GM10266 (cell line): ENCODE data around the gene PKHD1.

ENCODE experiments used
- DNase-seq: peaks from one replicate; pipeline ENCODE4 v3.0.0; 2012; ENCODE audit errors: extremely low spot score
- TF ChIP-seq, protein P1 (sequence below): IDR thresholded peaks from 2 replicates; pipeline ENCODE4 v1.5.1; 2012; ENCODE audit warnings: mild to moderate bottlenecking, low read depth; ENCODE audit not compliant: control insufficient read depth, insufficient read depth; ENCODE audit errors: missing control alignments

PKHD1 gene

DNA sequence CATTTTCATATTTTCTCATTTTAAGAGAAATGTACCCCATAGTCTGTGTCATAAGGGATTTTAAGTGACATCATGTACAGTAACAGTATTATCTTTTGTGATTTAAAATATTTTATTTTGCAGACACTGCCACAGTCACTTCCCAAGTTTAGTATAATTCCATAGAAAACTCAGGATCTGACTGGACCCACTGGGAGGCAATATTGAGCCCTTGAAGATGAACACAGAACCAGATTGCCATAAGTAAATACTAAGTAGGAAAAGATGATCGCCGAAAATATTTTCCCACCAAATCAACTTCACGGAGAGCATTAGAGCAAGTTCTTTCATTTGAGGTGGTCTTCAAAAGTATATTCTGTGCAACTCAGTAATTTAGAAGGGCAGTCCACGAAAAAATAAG, 17.6 kb upstream of the PKHD1 start:
- no peak for DNase-seq
- TF ChIP-seq, protein P1, sequence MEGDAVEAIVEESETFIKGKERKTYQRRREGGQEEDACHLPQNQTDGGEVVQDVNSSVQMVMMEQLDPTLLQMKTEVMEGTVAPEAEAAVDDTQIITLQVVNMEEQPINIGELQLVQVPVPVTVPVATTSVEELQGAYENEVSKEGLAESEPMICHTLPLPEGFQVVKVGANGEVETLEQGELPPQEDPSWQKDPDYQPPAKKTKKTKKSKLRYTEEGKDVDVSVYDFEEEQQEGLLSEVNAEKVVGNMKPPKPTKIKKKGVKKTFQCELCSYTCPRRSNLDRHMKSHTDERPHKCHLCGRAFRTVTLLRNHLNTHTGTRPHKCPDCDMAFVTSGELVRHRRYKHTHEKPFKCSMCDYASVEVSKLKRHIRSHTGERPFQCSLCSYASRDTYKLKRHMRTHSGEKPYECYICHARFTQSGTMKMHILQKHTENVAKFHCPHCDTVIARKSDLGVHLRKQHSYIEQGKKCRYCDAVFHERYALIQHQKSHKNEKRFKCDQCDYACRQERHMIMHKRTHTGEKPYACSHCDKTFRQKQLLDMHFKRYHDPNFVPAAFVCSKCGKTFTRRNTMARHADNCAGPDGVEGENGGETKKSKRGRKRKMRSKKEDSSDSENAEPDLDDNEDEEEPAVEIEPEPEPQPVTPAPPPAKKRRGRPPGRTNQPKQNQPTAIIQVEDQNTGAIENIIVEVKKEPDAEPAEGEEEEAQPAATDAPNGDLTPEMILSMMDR: no peak

GRCh38 chr6:52103623-52104022, 16.2 kb upstream of the PKHD1 start:
- DNase-seq: no peak
- TF ChIP-seq, protein P1: no peak

GRCh38 chr6:52102405-52102804, 15.0 kb upstream of the PKHD1 start:
- no peak for DNase-seq
- TF ChIP-seq, protein P1: no peak

DNA sequence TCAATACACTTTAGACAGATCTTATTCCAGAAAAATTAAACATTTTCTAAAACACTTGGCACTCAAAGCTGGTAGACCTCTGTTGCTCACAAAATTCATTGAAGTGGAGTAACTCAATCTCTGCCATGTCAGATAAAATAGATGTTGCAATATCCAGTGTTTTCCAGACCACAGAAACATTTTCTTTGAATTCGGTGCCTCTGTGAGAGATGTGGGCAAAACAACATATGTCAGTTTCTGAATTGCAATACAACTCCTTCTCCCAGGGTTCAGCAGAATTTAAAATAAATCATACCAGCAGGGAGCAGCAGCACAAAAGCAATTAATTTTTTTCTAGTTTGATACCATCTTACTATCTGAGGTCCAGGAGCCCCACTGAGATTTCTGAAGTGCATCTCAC, 11.3 kb upstream of the PKHD1 start:
- no peak for DNase-seq
- TF ChIP-seq, protein P1: no peak

DNA sequence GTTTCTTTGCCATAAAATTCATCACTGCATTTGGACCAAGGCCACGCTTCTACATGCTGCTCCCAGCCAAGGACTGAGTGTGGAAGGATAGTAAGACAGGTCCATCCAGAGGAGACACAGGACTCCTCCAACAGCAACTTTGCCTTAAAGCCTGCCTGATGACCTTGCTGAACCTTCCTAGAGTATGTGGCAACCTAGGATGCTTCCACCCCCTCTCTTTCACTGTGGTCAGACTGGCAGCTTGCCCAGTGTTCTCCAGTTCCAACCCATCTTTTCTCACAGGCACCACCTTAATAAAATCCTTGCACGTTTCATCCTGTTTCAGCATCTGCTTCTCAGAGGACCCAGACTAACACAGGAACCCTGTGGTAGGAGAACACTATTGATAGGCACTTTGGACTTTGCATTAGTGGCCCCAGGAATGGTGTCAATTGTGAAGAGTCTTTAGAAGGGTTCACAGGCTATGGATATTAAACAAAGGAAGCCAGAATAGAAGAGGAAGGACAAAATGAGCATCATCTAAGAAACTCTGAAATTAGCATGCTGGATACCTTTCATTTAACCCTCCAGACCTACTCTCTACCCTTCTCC, 2.4 kb upstream of the PKHD1 start:
- no peak for DNase-seq
- TF ChIP-seq, protein P1: no peak

GRCh38 chr6:52086741-52087140, 672 bp downstream of the PKHD1 start:
- no peak for DNase-seq
- TF ChIP-seq, protein P1: no peak

DNA sequence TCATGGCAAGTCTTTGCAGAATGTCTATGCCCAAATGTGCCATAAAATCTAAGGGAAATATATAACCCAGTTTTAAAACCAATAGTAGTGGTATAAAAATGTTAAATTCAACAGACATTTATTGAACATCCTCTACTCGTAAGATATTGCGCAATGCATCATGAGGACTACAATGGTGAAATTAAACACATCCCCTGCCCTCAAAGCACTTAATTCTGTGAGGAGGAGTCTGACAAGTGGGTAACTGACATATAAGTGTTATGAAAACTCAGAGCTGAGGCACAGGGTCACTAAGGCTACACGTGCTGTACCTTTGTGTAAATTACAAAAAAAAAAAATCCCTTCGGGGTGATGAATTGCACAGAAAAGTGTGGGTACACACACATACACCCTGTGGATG, 6.2 kb downstream of the PKHD1 start:
- TF ChIP-seq, protein P1: no peak
- no peak for DNase-seq
